Measurements from ENCODE around the gene CELF6. TPM values are rescaled to one million over a fixed set of nuclear protein-coding genes. Genes with fewer than 3 reads are reported as not detected.
A peak's percentile ranks its signal among the peaks of the same experiment; 100 is the strongest.

CELF6 gene
- 0.03 TPM for polyA plus RNA-seq (2013, experiment 1 of 2)
- polyA plus RNA-seq (2013, experiment 2 of 2): 0.01 TPM

- peak; percentile 95 for DNase-seq
- no CpG with 5 or more reads among the region's 58 CpGs for WGBS (ENCODE audit: extremely low coverage, insufficient coverage, low lambda C conversion rate)
Measured at GRCh38 chr15:72319985-72320671, at the start of gene CELF6. Gene CELF6 (minus strand): TSS chr15:72320157. CDS start chr15:72319874, 283 bp downstream.

GRCh38 chr15:72368899-72369298 is 48.9 kb upstream of the CELF6 start:
- Histone ChIP-seq H2BK5ac (ENCODE audit: low read length) (no peak overlapping the region), H2BK120ac (ENCODE audit: low read depth, low read length) (no peak overlapping the region), H4K5ac (ENCODE audit: low read length) (no peak overlapping the region), H3K79me1 (ENCODE audit: low read length) (peaks cover 6% of the 10 kb centered on the region), H3K79me2 (ENCODE audit: control insufficient read depth, insufficient read depth, low read length) (peaks cover 2% of the 10 kb centered on the region), H3K9ac (ENCODE audit: low read length) (no peak overlapping the region), H3K4ac (ENCODE audit: low read depth, low read length) (no peak overlapping the region), H3K27ac (ENCODE audit: low read depth, low read length) (no peak overlapping the region), H3K4me1 (ENCODE audit: control insufficient read depth, low read depth, low read length) (no peaks in the 10 kb centered on the region), H3K4me2 (ENCODE audit: low read length) (no peak overlapping the region), H3K23ac (ENCODE audit: low read length) (no peak overlapping the region), H3K36me3 (ENCODE audit: control insufficient read depth, insufficient read depth, low read length) (peaks cover 2% of the 10 kb centered on the region), H2AK5ac (ENCODE audit: low read length) (no peak overlapping the region), H2BK15ac (replicated peaks; ENCODE audit: low read depth) (no peak overlapping the region), H3K4me3 (ENCODE audit: low read length) (no peak overlapping the region), H3K56ac (ENCODE audit: low read length) (no peak overlapping the region), H3K27me3 (ENCODE audit: insufficient read depth, low read length, poor library complexity) (no peaks in the 10 kb centered on the region), H3K18ac (ENCODE audit: low read length) (no peak overlapping the region), H4K8ac (ENCODE audit: low read depth, low read length) (no peak overlapping the region)
- no peak for DNase-seq
- no CpG with 5 or more reads among the region's 2 CpGs for WGBS (ENCODE audit: extremely low coverage, insufficient coverage, low lambda C conversion rate)

More at GRCh38 chr15:72319985-72320671, at the start of gene CELF6:
- Histone ChIP-seq H3K27me3 (ENCODE audit: insufficient read depth, low read length, poor library complexity) (peaks cover 4% of the 10 kb centered on the region), H3K4me3 (ENCODE audit: low read length) (peak within 1 kb of the TSS; percentile 56), H3K27ac (ENCODE audit: low read depth, low read length) (no peak within 1 kb of the TSS), H3K9ac (ENCODE audit: low read length) (peak within 1 kb of the TSS; percentile 72), H2BK5ac (ENCODE audit: low read length) (no peak within 1 kb of the TSS), H2BK120ac (ENCODE audit: low read depth, low read length) (no peak within 1 kb of the TSS), H3K4ac (ENCODE audit: low read depth, low read length) (no peak within 1 kb of the TSS), H3K36me3 (ENCODE audit: control insufficient read depth, insufficient read depth, low read length) (no peaks in the 10 kb centered on the region), H4K8ac (ENCODE audit: low read depth, low read length) (no peak within 1 kb of the TSS), H3K4me1 (ENCODE audit: control insufficient read depth, low read depth, low read length) (peaks cover 2% of the 10 kb centered on the region), H4K5ac (ENCODE audit: low read length) (no peak within 1 kb of the TSS), H3K18ac (ENCODE audit: low read length) (no peak within 1 kb of the TSS), H3K56ac (ENCODE audit: low read length) (peak within 1 kb of the TSS; percentile 70), H3K79me1 (ENCODE audit: low read length) (no peaks in the 10 kb centered on the region), H3K4me2 (ENCODE audit: low read length) (peak within 1 kb of the TSS; percentile 99), H3K23ac (ENCODE audit: low read length) (no peak within 1 kb of the TSS), H2BK15ac (replicated peaks; ENCODE audit: low read depth) (no peak within 1 kb of the TSS), H2AK5ac (ENCODE audit: low read length) (no peak within 1 kb of the TSS), H3K79me2 (ENCODE audit: control insufficient read depth, insufficient read depth, low read length) (no peaks in the 10 kb centered on the region)

- Histone ChIP-seq H3K36me3 (ENCODE audit: control insufficient read depth, insufficient read depth, low read length) (peaks cover 2% of the 10 kb centered on the region), H3K9ac (ENCODE audit: low read length) (no peak overlapping the region), H4K8ac (ENCODE audit: low read depth, low read length) (no peak overlapping the region), H2BK15ac (replicated peaks; ENCODE audit: low read depth) (no peak overlapping the region), H3K56ac (ENCODE audit: low read length) (no peak overlapping the region), H3K79me2 (ENCODE audit: control insufficient read depth, insufficient read depth, low read length) (peaks cover 2% of the 10 kb centered on the region), H3K27ac (ENCODE audit: low read depth, low read length) (no peak overlapping the region), H3K27me3 (ENCODE audit: insufficient read depth, low read length, poor library complexity) (no peaks in the 10 kb centered on the region), H3K4me2 (ENCODE audit: low read length) (no peak overlapping the region), H4K5ac (ENCODE audit: low read length) (no peak overlapping the region), H2BK120ac (ENCODE audit: low read depth, low read length) (no peak overlapping the region), H3K79me1 (ENCODE audit: low read length) (peaks cover 6% of the 10 kb centered on the region), H3K4me1 (ENCODE audit: control insufficient read depth, low read depth, low read length) (no peaks in the 10 kb centered on the region), H2BK5ac (ENCODE audit: low read length) (no peak overlapping the region), H3K4me3 (ENCODE audit: low read length) (no peak overlapping the region), H3K4ac (ENCODE audit: low read depth, low read length) (no peak overlapping the region), H2AK5ac (ENCODE audit: low read length) (no peak overlapping the region), H3K18ac (ENCODE audit: low read length) (no peak overlapping the region), H3K23ac (ENCODE audit: low read length) (no peak overlapping the region)
- no peak for DNase-seq
- WGBS (ENCODE audit: extremely low coverage, insufficient coverage, low lambda C conversion rate): no CpG with 5 or more reads among the region's 2 CpGs
Measured at GRCh38 chr15:72368325-72368724, 48.4 kb upstream of the CELF6 start.

- Histone ChIP-seq H2BK5ac (ENCODE audit: low read length) (no peak overlapping the region), H3K36me3 (ENCODE audit: control insufficient read depth, insufficient read depth, low read length) (no peaks in the 10 kb centered on the region), H3K27ac (ENCODE audit: low read depth, low read length) (no peak overlapping the region), H3K18ac (ENCODE audit: low read length) (no peak overlapping the region), H2AK5ac (ENCODE audit: low read length) (no peak overlapping the region), H2BK120ac (ENCODE audit: low read depth, low read length) (no peak overlapping the region), H2BK15ac (replicated peaks; ENCODE audit: low read depth) (no peak overlapping the region), H3K4me2 (ENCODE audit: low read length) (no peak overlapping the region), H3K9ac (ENCODE audit: low read length) (no peak overlapping the region), H3K4ac (ENCODE audit: low read depth, low read length) (no peak overlapping the region), H3K4me3 (ENCODE audit: low read length) (no peak overlapping the region), H3K79me1 (ENCODE audit: low read length) (peaks cover 5% of the 10 kb centered on the region), H3K27me3 (ENCODE audit: insufficient read depth, low read length, poor library complexity) (no peaks in the 10 kb centered on the region), H3K79me2 (ENCODE audit: control insufficient read depth, insufficient read depth, low read length) (peaks cover 2% of the 10 kb centered on the region), H4K5ac (ENCODE audit: low read length) (no peak overlapping the region), H3K23ac (ENCODE audit: low read length) (no peak overlapping the region), H3K56ac (ENCODE audit: low read length) (no peak overlapping the region), H4K8ac (ENCODE audit: low read depth, low read length) (no peak overlapping the region), H3K4me1 (ENCODE audit: control insufficient read depth, low read depth, low read length) (no peaks in the 10 kb centered on the region)
- WGBS (ENCODE audit: extremely low coverage, insufficient coverage, low lambda C conversion rate): no CpG with 5 or more reads among the region's 1 CpG
- DNase-seq: no peak
Measured at GRCh38 chr15:72365844-72366243, 45.9 kb upstream of the CELF6 start.

- H3K4ac ChIP-seq (ENCODE audit: low read depth, low read length): no peak overlapping the region
- no peak overlapping the region for H2BK5ac ChIP-seq (ENCODE audit: low read length)
- H4K5ac ChIP-seq (ENCODE audit: low read length): no peak overlapping the region
- H2BK120ac ChIP-seq (ENCODE audit: low read depth, low read length): no peak overlapping the region
- H3K27ac ChIP-seq (ENCODE audit: low read depth, low read length): no peak overlapping the region
- H4K8ac ChIP-seq (ENCODE audit: low read depth, low read length): no peak overlapping the region
- no peaks in the 10 kb centered on the region for H3K4me1 ChIP-seq (ENCODE audit: control insufficient read depth, low read depth, low read length)
- no peak overlapping the region for H3K18ac ChIP-seq (ENCODE audit: low read length)
- no peak overlapping the region for H3K9ac ChIP-seq (ENCODE audit: low read length)
- no peak for DNase-seq
- H3K23ac ChIP-seq (ENCODE audit: low read length): no peak overlapping the region
- no peaks in the 10 kb centered on the region for H3K27me3 ChIP-seq (ENCODE audit: insufficient read depth, low read length, poor library complexity)
- H3K79me2 ChIP-seq (ENCODE audit: control insufficient read depth, insufficient read depth, low read length): no peaks in the 10 kb centered on the region
- no CpG with 5 or more reads among the region's 1 CpG for WGBS (ENCODE audit: extremely low coverage, insufficient coverage, low lambda C conversion rate)
- no peak overlapping the region for H3K56ac ChIP-seq (ENCODE audit: low read length)
- no peak overlapping the region for H3K4me2 ChIP-seq (ENCODE audit: low read length)
- no peak overlapping the region for H3K4me3 ChIP-seq (ENCODE audit: low read length)
- H3K36me3 ChIP-seq (ENCODE audit: control insufficient read depth, insufficient read depth, low read length): no peaks in the 10 kb centered on the region
- no peak overlapping the region for H2BK15ac ChIP-seq (replicated peaks; ENCODE audit: low read depth)
- H2AK5ac ChIP-seq (ENCODE audit: low read length): no peak overlapping the region
- H3K79me1 ChIP-seq (ENCODE audit: low read length): peaks cover 12% of the 10 kb centered on the region
Measured at GRCh38 chr15:72361176-72361575, 41.2 kb upstream of the CELF6 start.

All from mesendoderm (in vitro differentiated cells).